Measurements from ENCODE around the gene SMYD2. TPM values are rescaled to one million over a fixed set of nuclear protein-coding genes. Genes with fewer than 3 reads are reported as not detected.

SMYD2 gene
- total RNA-seq, 2 donors from 2014 or later, result 18.4 to 18.5 TPM

DNA sequence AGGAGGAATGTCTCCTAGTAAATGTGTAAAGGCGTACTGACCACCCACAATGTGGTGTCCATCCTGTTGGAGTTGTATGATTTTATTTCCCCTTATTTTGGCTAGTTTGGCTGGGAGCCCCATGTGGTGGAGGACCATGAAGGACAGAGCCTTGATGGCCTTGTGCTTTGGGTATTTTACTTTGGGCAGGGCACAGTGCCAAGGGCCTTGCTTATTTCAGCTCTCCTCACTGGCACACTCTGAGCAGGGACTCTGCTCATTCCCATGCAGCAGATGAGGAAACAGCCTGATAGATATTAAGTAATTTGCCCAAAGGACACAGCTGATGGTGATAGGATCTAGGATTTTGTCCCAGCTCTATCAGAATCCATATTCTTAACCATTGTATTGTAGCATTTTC lies 50.2 kb downstream of the SMYD2 start:
- ATAC-seq, result no peak
- peak in 1 of 4 donors; percentile 24 for DNase-seq
- no peak for TF ChIP-seq POLR2A (IDR thresholded peaks at IDR 0.05)
- Histone ChIP-seq H3K36me3 (replicated peaks in 1 of 2; ENCODE audit: insufficient read depth in 1 of 2, low read depth in 2 of 2) (peaks cover 0 to 6% of the 10 kb centered on the region in 2 donors), H3K4me3 (no peak overlapping the region), H3K9me3 (no peaks in the 10 kb centered on the region), H3K27ac (no peak overlapping the region), H3K4me1 (no peaks in the 10 kb centered on the region), H3K27me3 (no peaks in the 10 kb centered on the region)
- intact Hi-C loops (cut with DNase I), result loop anchor here (10.0 kb wide), 1 partner anchor 254 kb away; no protein-coding TSS in a partner anchor
- 100% methylated on average over 1 of the region's 1 CpG for WGBS, 2 donors

- no peak overlapping the region for H3K27ac ChIP-seq
- DNase-seq, result peak; percentile 21 to 45 (median 36)
- no peaks in the 10 kb centered on the region for H3K4me1 ChIP-seq
- peaks cover 0 to 6% of the 10 kb centered on the region in 2 donors for H3K36me3 ChIP-seq (replicated peaks in 1 of 2; ENCODE audit: insufficient read depth in 1 of 2, low read depth in 2 of 2)
- no peaks in the 10 kb centered on the region for H3K9me3 ChIP-seq
- H3K4me3 ChIP-seq, result no peak overlapping the region
- intact Hi-C loops (cut with DNase I), result loop anchor here (10.0 kb wide), 1 partner anchor 253 kb away; no protein-coding TSS in a partner anchor
- H3K27me3 ChIP-seq, result no peaks in the 10 kb centered on the region
- ATAC-seq, result peak; percentile 27
- no peak for TF ChIP-seq POLR2A (IDR thresholded peaks at IDR 0.05)
- TF ChIP-seq, protein P1, sequence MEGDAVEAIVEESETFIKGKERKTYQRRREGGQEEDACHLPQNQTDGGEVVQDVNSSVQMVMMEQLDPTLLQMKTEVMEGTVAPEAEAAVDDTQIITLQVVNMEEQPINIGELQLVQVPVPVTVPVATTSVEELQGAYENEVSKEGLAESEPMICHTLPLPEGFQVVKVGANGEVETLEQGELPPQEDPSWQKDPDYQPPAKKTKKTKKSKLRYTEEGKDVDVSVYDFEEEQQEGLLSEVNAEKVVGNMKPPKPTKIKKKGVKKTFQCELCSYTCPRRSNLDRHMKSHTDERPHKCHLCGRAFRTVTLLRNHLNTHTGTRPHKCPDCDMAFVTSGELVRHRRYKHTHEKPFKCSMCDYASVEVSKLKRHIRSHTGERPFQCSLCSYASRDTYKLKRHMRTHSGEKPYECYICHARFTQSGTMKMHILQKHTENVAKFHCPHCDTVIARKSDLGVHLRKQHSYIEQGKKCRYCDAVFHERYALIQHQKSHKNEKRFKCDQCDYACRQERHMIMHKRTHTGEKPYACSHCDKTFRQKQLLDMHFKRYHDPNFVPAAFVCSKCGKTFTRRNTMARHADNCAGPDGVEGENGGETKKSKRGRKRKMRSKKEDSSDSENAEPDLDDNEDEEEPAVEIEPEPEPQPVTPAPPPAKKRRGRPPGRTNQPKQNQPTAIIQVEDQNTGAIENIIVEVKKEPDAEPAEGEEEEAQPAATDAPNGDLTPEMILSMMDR (IDR thresholded peaks at IDR 0.05), result peak; percentile 45 to 66 (median 58)
- WGBS, 2 donors, result 55 to 65% methylated on average over 9 of the region's 9 CpGs
Measured at GRCh38 chr1:214331827-214332423, 51.0 kb downstream of the SMYD2 start.

GRCh38 chr1:214332946-214333798 lies 52.2 kb downstream of the SMYD2 start:
- Histone ChIP-seq H3K36me3 (replicated peaks in 1 of 2; ENCODE audit: insufficient read depth in 1 of 2, low read depth in 2 of 2) (peaks cover 0 to 6% of the 10 kb centered on the region in 2 donors), H3K27ac (no peak overlapping the region), H3K27me3 (no peaks in the 10 kb centered on the region), H3K4me3 (no peak overlapping the region), H3K4me1 (no peaks in the 10 kb centered on the region), H3K9me3 (no peaks in the 10 kb centered on the region)
- 61 to 73% methylated on average over 6 of the region's 6 CpGs for WGBS, 2 donors
- no peak for TF ChIP-seq POLR2A (IDR thresholded peaks at IDR 0.05)
- TF ChIP-seq, protein P1 (IDR thresholded peaks at IDR 0.05), result peak; percentile 45 to 74 (median 73)
- DNase-seq (peak; percentile 54 to 61 (median 58)), ATAC-seq (peak; percentile 38)
- intact Hi-C loops (cut with DNase I), result loop anchor here (10.0 kb wide), 1 partner anchor 252 kb away; no protein-coding TSS in a partner anchor

DNA sequence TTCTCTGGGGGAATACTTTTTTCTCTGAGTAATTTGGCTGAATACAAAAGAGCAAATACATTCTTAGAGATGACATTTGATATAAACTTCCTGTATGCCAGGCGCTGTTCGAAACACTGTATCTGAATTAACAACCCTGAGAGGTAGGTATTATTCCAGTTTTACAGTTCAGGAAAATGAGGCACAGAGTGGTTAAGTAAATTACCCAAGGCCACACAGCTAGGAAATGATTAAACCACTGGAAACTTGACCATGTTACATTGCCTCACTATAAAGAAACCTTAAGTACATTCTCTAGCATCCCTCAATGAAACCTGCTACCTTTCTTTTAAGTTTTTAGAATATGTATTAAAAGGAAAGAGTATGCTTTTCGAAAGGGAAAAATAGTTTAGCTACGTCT lies 54.6 kb downstream of the SMYD2 start:
- DNase-seq (no peak), ATAC-seq (no peak)
- Histone ChIP-seq H3K9me3 (no peaks in the 10 kb centered on the region), H3K36me3 (replicated peaks in 1 of 2; ENCODE audit: insufficient read depth in 1 of 2, low read depth in 2 of 2) (peaks cover 0 to 6% of the 10 kb centered on the region in 2 donors), H3K27ac (no peak overlapping the region), H3K4me3 (no peak overlapping the region), H3K27me3 (no peaks in the 10 kb centered on the region), H3K4me1 (no peaks in the 10 kb centered on the region)
- intact Hi-C loops (cut with DNase I), result loop anchor here (10.0 kb wide), 1 partner anchor 249 kb away; no protein-coding TSS in a partner anchor
- WGBS, 2 donors, result 94 to 96% methylated on average over 4 of the region's 4 CpGs
- no peak for TF ChIP-seq POLR2A (IDR thresholded peaks at IDR 0.05)
- TF ChIP-seq, protein P1 (IDR thresholded peaks at IDR 0.05), result no peak

- H3K36me3 ChIP-seq (replicated peaks in 1 of 2; ENCODE audit: insufficient read depth in 1 of 2, low read depth in 2 of 2), result peaks cover 0 to 6% of the 10 kb centered on the region in 2 donors
- DNase-seq, result no peak
- no peak overlapping the region for H3K27ac ChIP-seq
- no peak for ATAC-seq
- no peaks in the 10 kb centered on the region for H3K27me3 ChIP-seq
- TF ChIP-seq, protein P1 (IDR thresholded peaks at IDR 0.05), result no peak
- no peak for TF ChIP-seq POLR2A (IDR thresholded peaks at IDR 0.05)
- no peaks in the 10 kb centered on the region for H3K4me1 ChIP-seq
- intact Hi-C loops (cut with DNase I), result loop anchor here (10.0 kb wide), 1 partner anchor 248 kb away; no protein-coding TSS in a partner anchor
- whole genome bisulfite sequencing, 2 donors, result 67 to 75% methylated on average over 2 of the region's 2 CpGs
- no peak overlapping the region for H3K4me3 ChIP-seq
- H3K9me3 ChIP-seq, result no peaks in the 10 kb centered on the region
Measured at GRCh38 chr1:214337015-214337414, 56.1 kb downstream of the SMYD2 start.

Data from body of pancreas (tissue), 4 donors.